ENCODE results near the gene SCP2D1. TPM values are rescaled to one million over a fixed set of nuclear protein-coding genes. Genes with fewer than 3 reads are reported as not detected.

SCP2D1 gene
- total and polyA plus RNA-seq, 2 of the 8 experiments (the other 6 are each of a cell fraction or from before 2014, with no cell fraction given): not detected

- Histone ChIP-seq H3K79me2 (ENCODE audit: control insufficient read depth in 1 of 2, insufficient read depth in 2 of 2, low read length in 2 of 2) (no peaks in the 10 kb centered on the region), H2AFZ (ENCODE audit: low read length) (no peak overlapping the region), H2BK20ac (ENCODE audit: low read length) (no peak overlapping the region), H2BK12ac (ENCODE audit: low read depth, low read length) (no peak overlapping the region), H3K14ac (ENCODE audit: insufficient read length) (no peak overlapping the region), H3K36me3 (ENCODE audit: control insufficient read depth in 2 of 4, insufficient read depth in 4 of 4, low read length in 3 of 4) (no peaks in the 10 kb centered on the region), H4K8ac (ENCODE audit: extremely low read depth, insufficient read depth, low read length) (no peak overlapping the region), H3K4me2 (ENCODE audit: insufficient read depth in 1 of 2, low read depth in 2 of 2, low read length in 2 of 2) (no peak overlapping the region), H3K4me3 (ENCODE audit: extremely low read depth in 1 of 4, insufficient read depth in 2 of 4, low read depth in 3 of 4, low read length in 4 of 4) (no peak overlapping the region), H4K20me1 (replicated peaks in 1 of 2; ENCODE audit: control insufficient read depth in 1 of 2, insufficient read depth in 2 of 2, low read length in 2 of 2) (no peaks in the 10 kb centered on the region), H2BK120ac (replicated peaks; ENCODE audit: low read depth, low read length) (no peak overlapping the region), H3K4me1 (replicated peaks in 1 of 4; ENCODE audit: control insufficient read depth in 3 of 4, insufficient read depth in 4 of 4, low read length in 3 of 4) (no peaks in the 10 kb centered on the region), H3K9me3 (ENCODE audit: insufficient read depth in 2 of 2, low read depth in 1 of 2, low read length in 1 of 2) (no peaks in the 10 kb centered on the region), H3K23me2 (ENCODE audit: low read depth, low read length) (no peaks in the 10 kb centered on the region), H3K18ac (ENCODE audit: extremely low read depth, low read length) (no peak overlapping the region), H3K27ac (ENCODE audit: low read depth, low read length) (no peak overlapping the region), H2BK15ac (ENCODE audit: low read length) (no peak overlapping the region), H3K27me3 (replicated peaks in 1 of 4; ENCODE audit: control insufficient read depth in 3 of 4, extremely low read depth in 1 of 4, insufficient read depth in 3 of 4, low read length in 3 of 4) (no peaks in the 10 kb centered on the region), H4K5ac (ENCODE audit: insufficient read length, low read depth, low read length) (no peak overlapping the region), H4K91ac (replicated peaks; ENCODE audit: insufficient read length, low read length) (no peak overlapping the region), H2AK5ac (ENCODE audit: low read depth, low read length) (no peak overlapping the region), H2BK5ac (ENCODE audit: low read depth, low read length) (no peak overlapping the region), H3K23ac (ENCODE audit: insufficient read length) (no peak overlapping the region), H3K56ac (replicated peaks; ENCODE audit: insufficient read length, low read depth, low read length) (no peak overlapping the region), H3K9ac (replicated peaks in 1 of 4; ENCODE audit: extremely low read depth in 1 of 4, low read depth in 3 of 4, low read length in 3 of 4) (no peak overlapping the region), H3K79me1 (ENCODE audit: low read depth, low read length) (no peaks in the 10 kb centered on the region), H3K4ac (replicated peaks; ENCODE audit: insufficient read length, low read depth, low read length) (no peak overlapping the region)
- FAIRE-seq (no peak), DNase-seq (ENCODE audit: low read depth in 1 of 2, low spot score in 2 of 2) (no peak)
- ChIA-PET CTCF (ENCODE audit: partially characterized antibody) (no interaction called here), POLR2A (ENCODE audit: partially characterized antibody) (no interaction called here)
- WGBS, 2 experiments (ENCODE audit: extremely low coverage in 1 of 2, insufficient coverage in 1 of 2, insufficient read length in 1 of 2, insufficient replicate concordance in 2 of 2, low coverage in 1 of 2, low lambda C conversion rate in 2 of 2, missing lambda C conversion rate in 1 of 2): 93% methylated on average over 6 of the region's 6 CpGs; no CpG with 5 or more reads in 1 of the 2 experiments
- TF ChIP-seq, protein P1, sequence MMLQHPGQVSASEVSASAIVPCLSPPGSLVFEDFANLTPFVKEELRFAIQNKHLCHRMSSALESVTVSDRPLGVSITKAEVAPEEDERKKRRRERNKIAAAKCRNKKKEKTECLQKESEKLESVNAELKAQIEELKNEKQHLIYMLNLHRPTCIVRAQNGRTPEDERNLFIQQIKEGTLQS (IDR thresholded peaks at IDR 0.05; ENCODE audit: insufficient read depth, low read depth, low read length): no peak
- no peak for TF ChIP-seq HDAC2 (IDR thresholded peaks at IDR 0.05; ENCODE audit: borderline replicate concordance in 1 of 2, low read depth in 2 of 2, low read length in 2 of 2)
These were observed 1.8 kb downstream of the SCP2D1 start for GRCh38 chr20:18815194-18815942.
